Uterus (tissue), 4 donors: ENCODE measurements around the gene GSN. TPM values are rescaled to one million over a fixed set of nuclear protein-coding genes. Genes with fewer than 3 reads are reported as not detected.

Experiments
- DNase-seq, 2 donors: peaks; one replicate each; pipeline ENCODE4 v3.0.0-alpha.2; 2019 to 2020
- H3K27ac ChIP-seq, 2 donors: fragments of 200-600 bp; sonication (generic); 1 replicate in 1 of 2; 2 replicates in 1 of 2; pipeline ENCODE4 v1.5.1; 2016 to 2018
- H3K27me3 ChIP-seq, 2 donors: fragments of 200-600 bp; sonication (generic); one replicate each; pipeline ENCODE4 v1.5.1; 2018 to 2019; ENCODE audit warnings: control low read depth in 1 of 2
- H3K36me3 ChIP-seq, 2 donors: fragments of 200-600 bp; sonication (generic); one replicate each; pipeline ENCODE4 v1.5.1; 2019; ENCODE audit warnings: control low read depth in 1 of 2
- H3K4me1 ChIP-seq, 2 donors: fragments of 200-600 bp; sonication (generic); one replicate each; pipeline ENCODE4 v1.5.1; 2018 to 2019; ENCODE audit warnings: control low read depth in 1 of 2
- H3K4me3 ChIP-seq, 2 donors: fragments of 200-600 bp; sonication (generic); 1 replicate in 1 of 2; 2 replicates in 1 of 2; pipeline ENCODE4 v1.5.1; 2018 to 2019; ENCODE audit warnings: mild to moderate bottlenecking in 1 of 2
- H3K9me3 ChIP-seq, 2 donors: fragments of 200-600 bp; sonication (generic); one replicate each; pipeline ENCODE4 v1.5.1; 2019; ENCODE audit warnings: control low read depth in 1 of 2
- CTCF ChIP-seq, 4 experiments: fragments of 200-600 bp in 2 of 4; fragments of 450-650 bp in 2 of 4; sonication (generic) in 2 of 4; IDR thresholded peaks; one replicate each; pipeline ENCODE4 v1.5.1; 2016 to 2019; ENCODE audit warnings: antibody characterized with exemption in 4 of 4, mild to moderate bottlenecking in 2 of 4, moderate library complexity in 1 of 4
- POLR2A ChIP-seq, 2 donors: fragments of 450-650 bp; IDR thresholded peaks; one replicate each; pipeline ENCODE4 v1.6.1; 2016; ENCODE audit warnings: antibody characterized with exemption in 2 of 2, mild to moderate bottlenecking in 1 of 2, moderate library complexity in 1 of 2
- intact Hi-C: fragments of 100-400 bp; cut with DNase I; formaldehyde crosslinking; loops from one replicate; pipeline ENCODE4 v1.15.1; 2023; ENCODE audit warnings: low total_unique reads
- total RNA-seq, 4 donors: library from RNA; depleted of rRNA in 3 of 4; stranded (reverse); fragments of >200 nt in 3 of 4; gene quantifications; one replicate each; pipeline versions ENCODE4 v1.1.0 to v1.2.4, GENCODE V29; 2014 to 2023
- donor health status: DM: yes; HTN: yes; CAD: no.

GSN gene
- total RNA-seq, 4 donors from 2014 or later, result 567 to 1,619 (median 884) TPM

GRCh38 chr9:121312169-121312568, 44.2 kb downstream of the GSN start:
- no peak overlapping the region for H3K4me3 ChIP-seq
- H3K36me3 ChIP-seq, result peaks cover 0 to 3% of the 10 kb centered on the region in 2 donors
- H3K27me3 ChIP-seq, result no peaks in the 10 kb centered on the region
- intact Hi-C loops, result loop anchor here (5.0 kb wide), 1 partner anchor 105 kb away; no protein-coding TSS in a partner anchor
- peak overlapping the region in 1 of 2 donors; percentile 35 for H3K27ac ChIP-seq
- peak in 1 of 2 donors; percentile 13 for DNase-seq
- H3K9me3 ChIP-seq, result no peaks in the 10 kb centered on the region
- peaks cover 0 to 10% of the 10 kb centered on the region in 2 donors for H3K4me1 ChIP-seq
- TF ChIP-seq POLR2A (IDR thresholded peaks at IDR 0.05), result no peak
- no peak for TF ChIP-seq CTCF (IDR thresholded peaks at IDR 0.05)

- no peak overlapping the region for H3K4me3 ChIP-seq
- no peaks in the 10 kb centered on the region for H3K27me3 ChIP-seq
- peaks cover 0 to 14% of the 10 kb centered on the region in 2 donors for H3K4me1 ChIP-seq
- H3K36me3 ChIP-seq, result peaks cover 0 to 3% of the 10 kb centered on the region in 2 donors
- H3K27ac ChIP-seq, result peak overlapping the region; percentile 7 to 98
- TF ChIP-seq POLR2A (IDR thresholded peaks at IDR 0.05) (no peak), CTCF (IDR thresholded peaks at IDR 0.05) (no peak)
- H3K9me3 ChIP-seq, result no peaks in the 10 kb centered on the region
- peak in 1 of 2 donors; percentile 12 for DNase-seq
- intact Hi-C loops, result loop anchor here (5.0 kb wide), 1 partner anchor 106 kb away; no protein-coding TSS in a partner anchor
Measured at GRCh38 chr9:121313458-121314152, 45.6 kb downstream of the GSN start.

GRCh38 chr9:121316378-121316777, 48.4 kb downstream of the GSN start:
- peak overlapping the region; percentile 82 to 98 for H3K27ac ChIP-seq
- peaks cover 0 to 14% of the 10 kb centered on the region in 2 donors for H3K4me1 ChIP-seq
- H3K9me3 ChIP-seq, result no peaks in the 10 kb centered on the region
- no peak for DNase-seq
- peaks cover 0 to 3% of the 10 kb centered on the region in 2 donors for H3K36me3 ChIP-seq
- intact Hi-C loops, result no loop called here
- no peak for TF ChIP-seq POLR2A (IDR thresholded peaks at IDR 0.05)
- no peak for TF ChIP-seq CTCF (IDR thresholded peaks at IDR 0.05)
- no peak overlapping the region for H3K4me3 ChIP-seq
- no peaks in the 10 kb centered on the region for H3K27me3 ChIP-seq

GRCh38 chr9:121316852-121317373, 49.0 kb downstream of the GSN start:
- intact Hi-C loops, result no loop called here
- no peaks in the 10 kb centered on the region for H3K27me3 ChIP-seq
- TF ChIP-seq POLR2A (IDR thresholded peaks at IDR 0.05) (no peak), CTCF (IDR thresholded peaks at IDR 0.05) (no peak)
- H3K4me3 ChIP-seq, result no peak overlapping the region
- H3K9me3 ChIP-seq, result no peaks in the 10 kb centered on the region
- peak overlapping the region; percentile 82 to 98 for H3K27ac ChIP-seq
- peaks cover 0 to 3% of the 10 kb centered on the region in 2 donors for H3K36me3 ChIP-seq
- H3K4me1 ChIP-seq, result peaks cover 0 to 14% of the 10 kb centered on the region in 2 donors
- no peak for DNase-seq
